BLaER1 (cell line): ENCODE data around the gene FOXA1.
"Not testable (repeated sequence)": the region's sequence is repeated elsewhere in the genome, so short reads cannot be mapped to it uniquely, and the experiment has no call there.

ENCODE experiments used
- H3K27ac ChIP-seq: shearing (Covaris generic); formaldehyde crosslinking; 2 replicates; pipeline ENCODE4 v1.8.1; 2022
- H3K27me3 ChIP-seq: shearing (Covaris generic); formaldehyde crosslinking; 2 replicates; pipeline ENCODE4 v1.8.1; 2022
- H3K36me3 ChIP-seq: shearing (Covaris generic); formaldehyde crosslinking; 2 replicates; pipeline ENCODE4 v1.8.1; 2022
- H3K4me1 ChIP-seq: shearing (Covaris generic); formaldehyde crosslinking; 2 replicates; pipeline ENCODE4 v1.8.1; 2022
- H3K4me2 ChIP-seq: shearing (Covaris generic); formaldehyde crosslinking; 2 replicates; pipeline ENCODE4 v1.8.1; 2022
- H3K4me3 ChIP-seq: shearing (Covaris generic); formaldehyde crosslinking; 2 replicates; pipeline ENCODE4 v1.8.1; 2022
- H3K9ac ChIP-seq: shearing (Covaris generic); formaldehyde crosslinking; 2 replicates; pipeline ENCODE4 v1.8.1; 2022
- H3K9me3 ChIP-seq: shearing (Covaris generic); formaldehyde crosslinking; 2 replicates; pipeline ENCODE4 v1.8.1; 2022
- H4K20me1 ChIP-seq: shearing (Covaris generic); formaldehyde crosslinking; 2 replicates; pipeline ENCODE4 v1.8.1; 2022
- Cebpa-rat ChIP-seq: shearing (Covaris generic); IDR thresholded peaks from 2 replicates; pipeline ENCODE4 v1.8.1; 2022

Gene FOXA1

DNA sequence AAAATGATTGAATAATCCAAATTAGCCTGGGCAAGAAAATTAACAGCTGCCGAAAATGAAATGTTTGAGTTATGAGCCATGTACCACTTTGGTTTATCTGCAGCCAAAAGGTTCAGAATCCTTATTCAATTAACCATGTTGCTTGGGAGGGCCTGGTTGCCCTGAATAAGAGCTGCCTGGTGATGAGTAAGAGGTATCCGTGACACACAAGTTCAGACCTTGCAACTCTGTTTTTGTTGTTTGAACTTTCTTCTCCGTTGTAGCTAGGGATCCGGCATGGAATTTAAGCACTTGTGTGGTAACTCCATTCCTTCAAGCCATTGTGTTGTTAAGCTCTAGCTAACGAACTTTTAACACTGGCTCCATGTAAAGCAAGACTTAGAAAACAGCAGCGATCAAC, 35.7 kb downstream of the FOXA1 start:
- Histone ChIP-seq H3K9me3 (peaks cover 17% of the 10 kb centered on the region; the same call in 1 of the 2 replicates), H3K27me3 (no peaks in the 10 kb centered on the region), H3K9ac (no peak overlapping the region), H3K36me3 (no peaks in the 10 kb centered on the region), H3K4me2 (no peak overlapping the region), H3K4me1 (no peaks in the 10 kb centered on the region), H3K4me3 (no peak overlapping the region), H3K27ac (no peak overlapping the region), H4K20me1 (no peaks in the 10 kb centered on the region)
- TF ChIP-seq Cebpa-rat: no peak

DNA sequence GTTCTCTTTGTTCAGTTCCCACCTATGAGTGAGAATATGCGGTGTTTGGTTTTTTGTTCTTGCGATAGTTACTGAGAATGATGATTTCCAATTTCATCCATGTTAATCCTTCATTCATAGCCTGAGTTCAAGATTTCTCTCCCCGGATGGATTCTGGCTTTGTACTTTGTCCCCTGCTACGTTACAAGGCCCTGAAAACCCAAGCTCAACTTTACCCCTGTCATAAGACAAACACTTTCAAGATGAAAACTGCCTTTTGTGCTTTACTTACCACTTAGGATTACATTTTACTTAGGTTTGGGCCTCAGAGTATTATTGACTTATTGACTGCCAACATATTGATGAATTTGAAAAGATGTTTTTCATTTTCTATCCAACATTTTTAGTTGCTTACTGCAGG, 36.3 kb downstream of the FOXA1 start:
- H3K4me2 ChIP-seq: no peak overlapping the region
- no peaks in the 10 kb centered on the region for H4K20me1 ChIP-seq
- H3K9me3 ChIP-seq: peaks cover 21% of the 10 kb centered on the region
- H3K9ac ChIP-seq: no peak overlapping the region
- H3K27me3 ChIP-seq: no peaks in the 10 kb centered on the region
- no peaks in the 10 kb centered on the region for H3K36me3 ChIP-seq
- H3K4me3 ChIP-seq: no peak overlapping the region
- TF ChIP-seq Cebpa-rat: no peak
- H3K27ac ChIP-seq: no peak overlapping the region
- peaks cover 5% of the 10 kb centered on the region; the same call in 1 of the 2 replicates for H3K4me1 ChIP-seq

DNA sequence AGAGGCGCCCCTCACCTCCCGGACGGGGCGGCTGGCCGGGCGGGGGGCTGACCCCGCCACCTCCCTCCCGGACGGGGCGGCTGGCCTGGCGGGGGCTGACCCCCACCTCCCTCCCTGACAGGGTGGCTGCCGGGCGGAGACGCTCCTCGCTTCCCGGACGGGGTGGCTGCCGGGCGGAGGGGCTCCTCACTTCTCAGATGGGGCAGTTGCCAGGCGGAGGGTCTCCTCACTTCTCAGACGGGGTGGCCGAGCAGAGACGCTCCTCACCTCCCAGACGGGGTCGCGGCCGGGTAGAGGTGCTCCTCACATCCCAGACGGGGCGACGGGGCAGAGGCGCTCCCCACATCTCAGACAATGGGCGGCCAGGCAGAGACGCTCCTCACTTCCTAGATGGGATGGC, 39.5 kb downstream of the FOXA1 start:
- H4K20me1 ChIP-seq, H3K27ac ChIP-seq, H3K4me2 ChIP-seq, H3K9ac ChIP-seq, H3K36me3 ChIP-seq, H3K4me3 ChIP-seq, H3K27me3 ChIP-seq: not testable (repeated sequence)
- peaks cover 10% of the 10 kb centered on the region; the same call in 1 of the 2 replicates for H3K4me1 ChIP-seq
- peaks cover 27% of the 10 kb centered on the region for H3K9me3 ChIP-seq

- H3K27me3 ChIP-seq: no peaks in the 10 kb centered on the region
- no peaks in the 10 kb centered on the region for H4K20me1 ChIP-seq
- no peak for TF ChIP-seq Cebpa-rat
- no peak overlapping the region for H3K4me3 ChIP-seq
- H3K27ac ChIP-seq: no peak overlapping the region
- H3K4me2 ChIP-seq: no peak overlapping the region
- no peak overlapping the region for H3K9ac ChIP-seq
- peaks cover 27% of the 10 kb centered on the region for H3K9me3 ChIP-seq
- peaks cover 10% of the 10 kb centered on the region; the same call in 1 of the 2 replicates for H3K4me1 ChIP-seq
- H3K36me3 ChIP-seq: no peaks in the 10 kb centered on the region
These were observed 41.0 kb downstream of the FOXA1 start for GRCh38 chr14:37553935-37554550.

DNA sequence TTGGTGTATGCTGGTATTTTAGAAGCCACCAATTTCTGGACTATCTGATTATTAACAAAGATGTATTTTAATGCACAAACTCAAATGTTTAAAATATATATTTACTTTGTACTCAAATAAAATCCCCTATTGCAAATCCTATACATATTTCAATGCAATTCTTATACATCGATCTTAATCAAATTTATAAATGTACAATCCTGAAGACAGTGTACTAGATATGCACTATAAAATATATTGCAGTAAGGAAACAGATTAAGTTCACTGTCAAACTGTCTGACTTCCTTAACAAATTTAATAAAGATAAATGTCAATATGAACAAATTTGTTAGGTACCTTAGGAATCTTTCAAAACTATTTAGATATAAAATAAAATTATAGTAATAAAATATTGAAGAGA, 43.9 kb downstream of the FOXA1 start:
- no peak for TF ChIP-seq Cebpa-rat
- H3K36me3 ChIP-seq: no peaks in the 10 kb centered on the region

GRCh38 chr14:37550511-37550910, 44.5 kb downstream of the FOXA1 start:
- Histone ChIP-seq H3K27me3 (no peaks in the 10 kb centered on the region), H3K9me3 (peaks cover 12% of the 10 kb centered on the region), H4K20me1 (no peaks in the 10 kb centered on the region), H3K4me2 (no peak overlapping the region), H3K4me1 (peaks cover 10% of the 10 kb centered on the region; the same call in 1 of the 2 replicates), H3K4me3 (no peak overlapping the region), H3K27ac (no peak overlapping the region), H3K36me3 (no peaks in the 10 kb centered on the region), H3K9ac (no peak overlapping the region)
- TF ChIP-seq Cebpa-rat: no peak

More for the DNA sequence above, 43.9 kb downstream of the FOXA1 start:
- H3K27me3 ChIP-seq: no peaks in the 10 kb centered on the region
- no peak overlapping the region for H3K27ac ChIP-seq
- H3K9ac ChIP-seq: no peak overlapping the region
- H3K4me1 ChIP-seq: peaks cover 10% of the 10 kb centered on the region; the same call in 1 of the 2 replicates
- H3K4me2 ChIP-seq: no peak overlapping the region
- no peaks in the 10 kb centered on the region for H4K20me1 ChIP-seq
- no peak overlapping the region for H3K4me3 ChIP-seq
- peaks cover 15% of the 10 kb centered on the region for H3K9me3 ChIP-seq

- H3K4me2 ChIP-seq: no peak overlapping the region
- no peak for TF ChIP-seq Cebpa-rat
These were observed 48.2 kb downstream of the FOXA1 start for GRCh38 chr14:37546621-37547447.

GRCh38 chr14:37545174-37545573, 49.9 kb downstream of the FOXA1 start:
- Histone ChIP-seq H3K9ac (no peak overlapping the region), H3K4me3 (no peak overlapping the region), H3K9me3 (no peaks in the 10 kb centered on the region), H4K20me1 (no peaks in the 10 kb centered on the region), H3K36me3 (no peaks in the 10 kb centered on the region), H3K4me1 (no peaks in the 10 kb centered on the region), H3K27ac (no peak overlapping the region), H3K27me3 (no peaks in the 10 kb centered on the region), H3K4me2 (no peak overlapping the region)
- no peak for TF ChIP-seq Cebpa-rat

More at GRCh38 chr14:37546621-37547447, 48.2 kb downstream of the FOXA1 start:
- Histone ChIP-seq H3K27me3 (no peaks in the 10 kb centered on the region), H3K4me1 (no peaks in the 10 kb centered on the region), H3K4me3 (no peak overlapping the region), H3K27ac (no peak overlapping the region), H3K9ac (no peak overlapping the region), H4K20me1 (no peaks in the 10 kb centered on the region), H3K9me3 (no peaks in the 10 kb centered on the region), H3K36me3 (no peaks in the 10 kb centered on the region)

- H3K27me3 ChIP-seq: no peaks in the 10 kb centered on the region
- H3K9me3 ChIP-seq: no peaks in the 10 kb centered on the region
- H3K36me3 ChIP-seq: no peaks in the 10 kb centered on the region
- no peak overlapping the region for H3K9ac ChIP-seq
- H3K4me2 ChIP-seq: no peak overlapping the region
- no peaks in the 10 kb centered on the region for H4K20me1 ChIP-seq
- H3K27ac ChIP-seq: no peak overlapping the region
- H3K4me1 ChIP-seq: no peaks in the 10 kb centered on the region
- no peak overlapping the region for H3K4me3 ChIP-seq
- no peak for TF ChIP-seq Cebpa-rat
These were observed 50.6 kb downstream of the FOXA1 start for GRCh38 chr14:37544407-37544806.

DNA sequence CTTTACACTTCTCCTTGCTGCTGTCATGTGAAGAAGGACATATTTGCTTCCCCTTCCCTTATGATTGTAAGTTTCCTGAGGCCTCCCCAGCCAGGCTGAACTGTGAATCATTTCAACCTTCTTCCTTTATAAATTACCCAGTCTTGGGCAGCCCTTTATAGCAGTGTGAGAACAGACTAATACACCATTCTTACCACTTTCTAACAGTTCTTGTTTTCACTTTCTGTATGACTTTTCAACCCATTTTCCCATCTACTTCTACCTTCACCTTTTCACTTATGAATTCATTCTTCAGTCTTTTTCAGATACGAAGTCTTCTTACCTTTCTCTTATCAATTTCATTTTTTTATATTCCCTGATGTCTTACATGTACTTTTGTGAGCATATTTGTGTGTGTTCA, 55.1 kb downstream of the FOXA1 start:
- no peak overlapping the region for H3K4me2 ChIP-seq
- H3K27ac ChIP-seq: no peak overlapping the region
- no peaks in the 10 kb centered on the region for H3K4me1 ChIP-seq

More for the DNA sequence above, 55.1 kb downstream of the FOXA1 start:
- no peak for TF ChIP-seq Cebpa-rat
- H3K36me3 ChIP-seq: no peaks in the 10 kb centered on the region
- no peaks in the 10 kb centered on the region for H4K20me1 ChIP-seq
- H3K27me3 ChIP-seq: no peaks in the 10 kb centered on the region
- H3K4me3 ChIP-seq: no peak overlapping the region
- H3K9ac ChIP-seq: no peak overlapping the region
- no peaks in the 10 kb centered on the region for H3K9me3 ChIP-seq
